GM23248 (cell line): ENCODE data around the gene TIMM10B.

Experiments
- EZH2 ChIP-seq: fragments of 200-600 bp; sonication (generic); IDR thresholded peaks from 2 replicates; pipeline ENCODE4 v1.6.1; 2018; ENCODE audit warnings: antibody characterized with exemption, mild to moderate bottlenecking; ENCODE audit not compliant: insufficient read depth, poor library complexity, severe bottlenecking
- EZH2phosphoT487 ChIP-seq: fragments of 200-600 bp; sonication (generic); IDR thresholded peaks from 2 replicates; pipeline ENCODE4 v1.6.1; 2018; ENCODE audit warnings: antibody characterized with exemption, moderate library complexity, mild to moderate bottlenecking, low read depth; ENCODE audit not compliant: insufficient read depth

GRCh38 chr11:6442441-6442840 lies 38.9 kb upstream of the TIMM10B start:
- TF ChIP-seq EZH2 = no peak
- no peak for TF ChIP-seq EZH2phosphoT487
